GM12801 (cell line): Measurements from ENCODE around the gene IRF7.

Experiments used
- CTCF ChIP-seq: IDR thresholded peaks from one replicate; pipeline ENCODE4 v1.5.1; 2011; ENCODE audit warnings: control low read depth; ENCODE audit not compliant: insufficient read length; ENCODE audit errors: extremely low read depth

Gene IRF7

GRCh38 chr11:586376-587316 lies 29.1 kb downstream of the IRF7 start:
- no peak for TF ChIP-seq CTCF

- no peak for TF ChIP-seq CTCF
Observed at GRCh38 chr11:584287-584686, 31.5 kb downstream of the IRF7 start.

- no peak for TF ChIP-seq CTCF
Observed at GRCh38 chr11:581752-582151, 34.0 kb downstream of the IRF7 start.

GRCh38 chr11:581342-581741 lies 34.4 kb downstream of the IRF7 start:
- TF ChIP-seq CTCF: no peak

- no peak for TF ChIP-seq CTCF
Observed at GRCh38 chr11:579830-580601, 35.7 kb downstream of the IRF7 start.

- TF ChIP-seq CTCF: no peak
Observed at GRCh38 chr11:578276-579035, 37.3 kb downstream of the IRF7 start.

GRCh38 chr11:577611-577894 lies 38.2 kb downstream of the IRF7 start:
- no peak for TF ChIP-seq CTCF
